SU-DHL-6 (cell line): ENCODE measurements around the gene RUFY2.
"Not testable (repeated sequence)": the region's sequence is repeated elsewhere in the genome, so short reads cannot be mapped to it uniquely, and the experiment has no call there.

Source experiments
- H2AFZ ChIP-seq: fragments of 200-600 bp; sonication (generic); 2 replicates; pipeline ENCODE4 v1.6.1; 2014; ENCODE audit warnings: low read depth, mild to moderate bottlenecking, moderate library complexity, mixed read lengths, antibody characterized with exemption, low read length; ENCODE audit not compliant: severe bottlenecking
- H3F3A ChIP-seq: fragments of 200-600 bp; shearing (Covaris generic); 2 replicates; pipeline ENCODE4 v1.6.0; 2016; ENCODE audit warnings: antibody characterized with exemption, mild to moderate bottlenecking; ENCODE audit not compliant: insufficient read depth
- H3K27ac ChIP-seq: fragments of 200-600 bp; sonication (generic); 2 replicates; pipeline ENCODE4 v1.5.1; 2016; ENCODE audit warnings: low read depth, mild to moderate bottlenecking, low read length, moderate library complexity, mixed read lengths
- H3K27me3 ChIP-seq: fragments of 200-600 bp; sonication (generic), shearing (Covaris generic); 2 replicates; pipeline ENCODE4 v1.6.0; 2014; ENCODE audit warnings: mild to moderate bottlenecking, low read length
- H3K36me3 ChIP-seq: fragments of 200-600 bp; sonication (generic); 2 replicates; pipeline ENCODE4 v1.6.1; 2014; ENCODE audit warnings: mild to moderate bottlenecking, low read length, mixed read lengths
- H3K4me2 ChIP-seq: fragments of 300-600, 200-600 bp; shearing (Covaris generic), sonication (generic); 2 replicates; pipeline ENCODE4 v1.6.0; 2014; ENCODE audit warnings: low read length, low read depth, mild to moderate bottlenecking; ENCODE audit not compliant: poor library complexity, severe bottlenecking
- H3K4me3 ChIP-seq: fragments of 200-600 bp; sonication (generic); 2 replicates; pipeline ENCODE4 v1.5.1; 2014; ENCODE audit warnings: antibody characterized with exemption, low read length, mild to moderate bottlenecking, mixed read lengths; ENCODE audit not compliant: insufficient read depth, poor library complexity, severe bottlenecking
- H3K79me2 ChIP-seq: fragments of 200-600 bp; sonication (generic); 2 replicates; pipeline ENCODE4 v1.6.1; 2014; ENCODE audit warnings: mild to moderate bottlenecking, low read length, moderate library complexity; ENCODE audit not compliant: insufficient read depth
- H3K9ac ChIP-seq: fragments of 200-600 bp; sonication (generic); 2 replicates; pipeline ENCODE4 v1.7.0; 2014; ENCODE audit warnings: mild to moderate bottlenecking, low read length
- H3K9me2 ChIP-seq: fragments of 200-600 bp; sonication (generic); replicated peaks from 2 replicates; pipeline ENCODE4 v1.6.1; 2014; ENCODE audit warnings: low read length; ENCODE audit not compliant: insufficient read depth
- H3K9me3 ChIP-seq: fragments of 200-600 bp; sonication (generic); 2 replicates; pipeline ENCODE4 v1.6.1; 2014; ENCODE audit warnings: low read length, mixed read lengths; ENCODE audit not compliant: insufficient read depth
- H4K20me1 ChIP-seq: fragments of 200-600 bp; sonication (generic); 2 replicates; pipeline ENCODE4 v1.6.1; 2014; ENCODE audit warnings: low read depth, mild to moderate bottlenecking, antibody characterized with exemption, low read length, moderate library complexity, mixed read lengths
- EZH2phosphoT487 ChIP-seq: fragments of 200-600 bp; sonication (generic), shearing (Covaris generic); conservative IDR thresholded peaks from 2 replicates; pipeline ENCODE4 v1.6.1; 2018; ENCODE audit warnings: mild to moderate bottlenecking, antibody characterized with exemption, low read length, moderate library complexity, mixed read lengths
- TF ChIP-seq, protein P1 (sequence below): fragments of 200-600 bp; sonication (generic); IDR thresholded peaks from one replicate; pipeline ENCODE4 v1.5.1; 2017; ENCODE audit warnings: antibody characterized with exemption, mild to moderate bottlenecking, low read length, moderate library complexity; ENCODE audit not compliant: insufficient read depth, poor library complexity, severe bottlenecking

The RUFY2 gene

DNA sequence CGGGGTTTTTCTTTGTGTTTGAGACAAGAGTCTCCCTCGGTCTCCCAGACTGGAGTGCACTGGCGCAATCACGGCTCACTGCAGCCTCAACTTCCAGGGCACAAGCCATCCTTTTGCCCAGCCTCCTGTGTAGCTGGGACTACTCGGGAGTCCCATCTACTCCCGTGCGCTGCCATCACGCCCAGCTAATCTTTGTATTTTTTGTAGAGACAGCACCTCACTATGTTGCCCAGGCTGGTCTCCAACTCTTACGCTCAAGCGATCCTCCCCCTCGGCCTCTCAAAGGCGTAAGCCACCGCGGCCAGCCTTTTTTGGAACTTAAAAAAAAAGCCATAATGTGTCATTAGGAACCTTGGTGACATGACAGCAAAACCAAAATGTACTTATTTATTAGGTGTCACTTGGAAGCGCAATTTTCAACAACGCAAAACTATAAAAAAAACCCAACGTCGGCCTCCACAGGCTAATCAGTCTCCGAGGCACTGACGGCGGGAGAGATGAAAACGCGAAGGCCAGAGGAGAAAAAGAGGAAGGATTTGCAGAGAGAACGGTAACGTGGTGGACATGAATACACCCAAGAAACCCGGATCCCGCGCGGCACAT is 76.1 kb downstream of the RUFY2 start:
- peak overlapping the region; percentile 44 for H2AFZ ChIP-seq
- H3K9ac ChIP-seq, result peak overlapping the region; percentile 99
- peak overlapping the region; percentile 48 for H3K4me3 ChIP-seq
- H3K9me3 ChIP-seq, result no peaks in the 10 kb centered on the region
- H3K9me2 ChIP-seq, result no peaks in the 10 kb centered on the region
- peaks cover 41% of the 10 kb centered on the region for H3K79me2 ChIP-seq
- TF ChIP-seq, protein P1, sequence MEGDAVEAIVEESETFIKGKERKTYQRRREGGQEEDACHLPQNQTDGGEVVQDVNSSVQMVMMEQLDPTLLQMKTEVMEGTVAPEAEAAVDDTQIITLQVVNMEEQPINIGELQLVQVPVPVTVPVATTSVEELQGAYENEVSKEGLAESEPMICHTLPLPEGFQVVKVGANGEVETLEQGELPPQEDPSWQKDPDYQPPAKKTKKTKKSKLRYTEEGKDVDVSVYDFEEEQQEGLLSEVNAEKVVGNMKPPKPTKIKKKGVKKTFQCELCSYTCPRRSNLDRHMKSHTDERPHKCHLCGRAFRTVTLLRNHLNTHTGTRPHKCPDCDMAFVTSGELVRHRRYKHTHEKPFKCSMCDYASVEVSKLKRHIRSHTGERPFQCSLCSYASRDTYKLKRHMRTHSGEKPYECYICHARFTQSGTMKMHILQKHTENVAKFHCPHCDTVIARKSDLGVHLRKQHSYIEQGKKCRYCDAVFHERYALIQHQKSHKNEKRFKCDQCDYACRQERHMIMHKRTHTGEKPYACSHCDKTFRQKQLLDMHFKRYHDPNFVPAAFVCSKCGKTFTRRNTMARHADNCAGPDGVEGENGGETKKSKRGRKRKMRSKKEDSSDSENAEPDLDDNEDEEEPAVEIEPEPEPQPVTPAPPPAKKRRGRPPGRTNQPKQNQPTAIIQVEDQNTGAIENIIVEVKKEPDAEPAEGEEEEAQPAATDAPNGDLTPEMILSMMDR, result no peak
- TF ChIP-seq EZH2phosphoT487, result no peak
- H3K36me3 ChIP-seq, result peaks cover 20% of the 10 kb centered on the region
- peaks cover 14% of the 10 kb centered on the region; the same call in 1 of the 2 replicates for H3F3A ChIP-seq
- H3K27ac ChIP-seq, result peak overlapping the region; percentile 76
- H3K27me3 ChIP-seq, result no peaks in the 10 kb centered on the region
- peaks cover 32% of the 10 kb centered on the region for H4K20me1 ChIP-seq
- peak overlapping the region; percentile 69 for H3K4me2 ChIP-seq

DNA sequence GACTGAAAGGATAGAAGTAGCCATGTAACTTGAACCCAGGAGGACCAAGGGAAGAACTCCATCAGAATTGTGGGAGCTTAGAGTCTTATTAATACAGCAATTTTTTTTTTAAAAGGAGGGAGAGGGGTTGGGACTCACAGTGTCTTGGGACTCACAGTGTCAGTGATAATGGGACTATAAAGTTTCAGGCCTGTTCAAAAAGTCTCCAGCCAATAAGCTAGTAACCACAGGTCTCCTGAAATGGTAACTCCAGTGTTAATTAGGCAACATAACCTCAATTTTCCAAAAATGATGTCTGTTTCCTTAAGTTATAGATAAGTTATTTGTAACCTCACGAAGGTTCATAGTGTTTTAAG is 77.6 kb downstream of the RUFY2 start:
- H3K36me3 ChIP-seq, result peaks cover 15% of the 10 kb centered on the region
- H3K79me2 ChIP-seq, result peaks cover 26% of the 10 kb centered on the region
- no peaks in the 10 kb centered on the region for H3K27me3 ChIP-seq
- no peak overlapping the region for H3K4me3 ChIP-seq
- no peaks in the 10 kb centered on the region for H3K9me3 ChIP-seq
- no peak overlapping the region for H3K27ac ChIP-seq
- TF ChIP-seq EZH2phosphoT487, result no peak
- TF ChIP-seq, protein P1, result no peak
- no peak overlapping the region for H3K9ac ChIP-seq
- H4K20me1 ChIP-seq, result peaks cover 17% of the 10 kb centered on the region
- H2AFZ ChIP-seq, result no peak overlapping the region
- H3K9me2 ChIP-seq, result no peaks in the 10 kb centered on the region
- peaks cover 9% of the 10 kb centered on the region; the same call in 1 of the 2 replicates for H3F3A ChIP-seq
- H3K4me2 ChIP-seq, result no peak overlapping the region

DNA sequence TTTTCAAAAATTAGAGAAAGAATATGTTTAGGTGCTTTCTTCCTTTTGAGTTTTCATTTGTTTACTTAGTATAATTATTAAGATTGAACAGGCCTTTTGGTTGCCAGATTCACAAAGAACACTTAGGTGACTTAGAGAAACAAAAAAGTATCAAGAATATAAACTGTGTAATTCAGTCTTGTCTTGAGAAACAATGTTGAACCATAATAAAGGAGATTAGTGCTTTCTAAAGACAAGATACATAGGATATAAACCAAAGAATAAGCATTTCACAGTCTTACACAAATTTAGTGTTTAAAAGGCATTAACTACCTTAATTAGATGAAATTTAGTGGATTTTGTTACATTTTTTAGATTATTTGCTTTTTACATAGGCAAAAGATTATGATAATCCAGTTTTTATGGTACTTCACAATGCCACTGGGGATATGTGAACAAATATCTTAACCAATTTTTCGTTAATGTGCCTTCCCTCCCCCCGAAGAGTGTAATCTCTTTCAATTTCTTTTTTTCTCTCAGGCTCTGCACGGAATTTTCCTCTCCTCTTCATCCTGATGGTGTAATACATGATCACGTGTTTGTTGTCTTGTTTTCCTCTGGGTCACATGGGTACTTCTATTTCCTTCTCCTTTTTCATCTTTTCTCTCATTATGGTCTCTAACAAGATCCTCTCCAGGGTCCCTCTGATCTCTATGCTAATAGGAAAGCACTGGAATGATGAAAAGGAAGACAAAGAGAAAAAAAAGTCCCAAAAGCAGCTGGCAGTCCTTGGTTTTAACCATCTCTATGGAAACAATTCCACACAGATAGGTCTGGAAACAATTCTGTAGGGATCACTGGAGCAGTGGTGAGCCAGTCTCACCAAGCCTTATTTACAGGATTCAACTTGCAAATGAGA is 78.9 kb downstream of the RUFY2 start:
- TF ChIP-seq, protein P1, result no peak
- TF ChIP-seq EZH2phosphoT487, result no peak
- peak overlapping the region; percentile 57 for H2AFZ ChIP-seq
- no peaks in the 10 kb centered on the region for H3K9me2 ChIP-seq
- H3K27ac ChIP-seq, result peak overlapping the region; percentile 14; the same call in 1 of the 2 replicates
- H3K9ac ChIP-seq, result peak overlapping the region; percentile 9; the same call in 1 of the 2 replicates
- H3K36me3 ChIP-seq, result peaks cover 3% of the 10 kb centered on the region
- H3F3A ChIP-seq, result peaks cover 9% of the 10 kb centered on the region; the same call in 1 of the 2 replicates
- H3K27me3 ChIP-seq, result no peaks in the 10 kb centered on the region
- H3K4me3 ChIP-seq, result peak overlapping the region; percentile 3
- H3K79me2 ChIP-seq, result peaks cover 13% of the 10 kb centered on the region
- H4K20me1 ChIP-seq, result peaks cover 4% of the 10 kb centered on the region; the same call in 1 of the 2 replicates
- H3K9me3 ChIP-seq, result no peaks in the 10 kb centered on the region
- peak overlapping the region; percentile 42 for H3K4me2 ChIP-seq

DNA sequence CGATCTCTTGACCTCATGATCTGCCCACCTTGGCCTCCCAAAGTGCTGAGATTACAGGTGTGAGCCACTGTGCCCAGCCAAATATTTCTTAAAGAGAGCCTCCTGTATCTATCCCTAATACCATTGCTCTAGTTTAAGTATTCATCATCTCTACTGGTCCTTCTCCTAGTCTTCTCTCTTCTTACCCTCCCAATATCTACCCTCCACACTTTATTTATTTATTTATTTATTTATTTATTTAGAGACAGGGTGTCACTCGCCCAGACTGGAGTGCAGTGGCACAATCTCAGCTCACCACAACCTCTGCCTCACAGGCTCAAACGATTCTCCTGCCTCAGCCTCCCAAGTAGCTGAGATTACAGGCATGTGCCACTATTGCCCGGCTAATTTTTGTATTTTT is 82.7 kb downstream of the RUFY2 start:
- not testable (repeated sequence) for H3K9ac ChIP-seq, H4K20me1 ChIP-seq, H3K79me2 ChIP-seq, H3K9me3 ChIP-seq, H3K27ac ChIP-seq, H3K9me2 ChIP-seq, H3K4me3 ChIP-seq, H2AFZ ChIP-seq, H3K27me3 ChIP-seq, H3K4me2 ChIP-seq, H3K36me3 ChIP-seq, H3F3A ChIP-seq
